BLaER1 (cell line): ENCODE data around the gene TWF1.

Source experiments
- H3K27ac ChIP-seq: shearing (Covaris generic); formaldehyde crosslinking; 2 replicates; pipeline ENCODE4 v1.8.1; 2022
- H3K27me3 ChIP-seq: shearing (Covaris generic); formaldehyde crosslinking; 2 replicates; pipeline ENCODE4 v1.8.1; 2022
- H3K36me3 ChIP-seq: shearing (Covaris generic); formaldehyde crosslinking; 2 replicates; pipeline ENCODE4 v1.8.1; 2022
- H3K4me1 ChIP-seq: shearing (Covaris generic); formaldehyde crosslinking; 2 replicates; pipeline ENCODE4 v1.8.1; 2022
- H3K4me2 ChIP-seq: shearing (Covaris generic); formaldehyde crosslinking; 2 replicates; pipeline ENCODE4 v1.8.1; 2022
- H3K4me3 ChIP-seq: shearing (Covaris generic); formaldehyde crosslinking; 2 replicates; pipeline ENCODE4 v1.8.1; 2022
- H3K9ac ChIP-seq: shearing (Covaris generic); formaldehyde crosslinking; 2 replicates; pipeline ENCODE4 v1.8.1; 2022
- H3K9me3 ChIP-seq: shearing (Covaris generic); formaldehyde crosslinking; 2 replicates; pipeline ENCODE4 v1.8.1; 2022
- H4K20me1 ChIP-seq: shearing (Covaris generic); formaldehyde crosslinking; 2 replicates; pipeline ENCODE4 v1.8.1; 2022
- Cebpa-rat ChIP-seq: shearing (Covaris generic); IDR thresholded peaks from 2 replicates; pipeline ENCODE4 v1.8.1; 2022

The TWF1 gene

GRCh38 chr12:43744826-43745225 is 61.3 kb downstream of the TWF1 start:
- Histone ChIP-seq H4K20me1 (no peaks in the 10 kb centered on the region), H3K27ac (no peak overlapping the region), H3K9ac (no peak overlapping the region), H3K27me3 (no peaks in the 10 kb centered on the region), H3K4me3 (no peak overlapping the region), H3K4me2 (no peak overlapping the region), H3K9me3 (no peaks in the 10 kb centered on the region), H3K4me1 (no peaks in the 10 kb centered on the region), H3K36me3 (peaks cover 66% of the 10 kb centered on the region)
- TF ChIP-seq Cebpa-rat: no peak
